CD4-positive, alpha-beta memory T cell (primary cell): Measurements from ENCODE around the gene PDE4B. TPM values are rescaled to one million over a fixed set of nuclear protein-coding genes. Genes with fewer than 3 reads are reported as not detected.

Source experiments
- CTCF ChIA-PET: fragments of 350-600 bp; sonication (Branson Sonifier 250); formaldehyde crosslinking; loops from one replicate; lab custom pipeline; 2021; ENCODE audit warnings: inconsistent platforms; ENCODE audit not compliant: partially characterized antibody; lab: Charles Lee
- POLR2A ChIA-PET: fragments of 350-600 bp; sonication (Branson Sonifier 250); formaldehyde crosslinking; loops from one replicate; lab custom pipeline; 2021; ENCODE audit not compliant: partially characterized antibody; lab: Charles Lee
- DNase-seq, 5 donors: peaks; one replicate each; pipeline versions ENCODE4 v3.0.0 to v3.0.0-alpha.2; 2020 to 2022; ENCODE audit warnings: mixed read lengths in 1 of 5
- H3K27ac ChIP-seq: one replicate; pipeline ENCODE4 v1.7.0; 2013; ENCODE audit warnings: low read depth, low read length
- H3K27me3 ChIP-seq: 2 replicates; pipeline ENCODE4 v1.7.0; 2013; ENCODE audit warnings: mild to moderate bottlenecking, low read length, moderate library complexity; ENCODE audit not compliant: insufficient read depth
- H3K36me3 ChIP-seq: 2 replicates; pipeline ENCODE4 v1.7.0; 2013; ENCODE audit warnings: mild to moderate bottlenecking, low read length, moderate library complexity; ENCODE audit not compliant: insufficient read depth
- H3K4me1 ChIP-seq: 2 replicates; pipeline ENCODE4 v1.7.0; 2013; ENCODE audit warnings: mild to moderate bottlenecking, low read length, moderate library complexity; ENCODE audit not compliant: insufficient read depth
- H3K4me3 ChIP-seq, 2 donors: one replicate each; pipeline ENCODE4 v1.7.0; 2013; ENCODE audit warnings: low read length in 2 of 2, mild to moderate bottlenecking in 1 of 2
- H3K9me3 ChIP-seq, 2 donors: one replicate each; pipeline ENCODE4 v1.7.0; 2013; ENCODE audit warnings: low read length in 2 of 2, control low read depth in 1 of 2; ENCODE audit not compliant: control insufficient read depth in 1 of 2
- H3K27ac Mint-ChIP-seq, 7 donors: one replicate each; pipeline ENCODE4 v1.8.0; 2020 to 2021; ENCODE audit warnings: mixed read lengths in 7 of 7, mild to moderate bottlenecking in 6 of 7, inconsistent platforms in 3 of 7, moderate library complexity in 3 of 7
- H3K27me3 Mint-ChIP-seq, 2 donors: one replicate each; pipeline ENCODE4 v1.8.0; 2020 to 2021; ENCODE audit warnings: mixed read lengths in 2 of 2
- H3K36me3 Mint-ChIP-seq, 2 donors: one replicate each; pipeline ENCODE4 v1.8.0; 2020 to 2021; ENCODE audit warnings: mixed read lengths in 2 of 2, inconsistent platforms in 1 of 2, mild to moderate bottlenecking in 1 of 2
- H3K4me1 Mint-ChIP-seq, 4 donors: one replicate each; pipeline ENCODE4 v1.8.0; 2020 to 2021; ENCODE audit warnings: mixed read lengths in 4 of 4, mild to moderate bottlenecking in 1 of 4
- H3K4me3 Mint-ChIP-seq, 8 donors: one replicate each; pipeline ENCODE4 v1.8.0; 2020 to 2021; ENCODE audit warnings: mixed read lengths in 8 of 8, mild to moderate bottlenecking in 7 of 8, moderate library complexity in 6 of 8, inconsistent platforms in 3 of 8
- H3K9me3 Mint-ChIP-seq, 8 donors: one replicate each; pipeline ENCODE4 v1.8.0; 2020 to 2021; ENCODE audit warnings: mixed read lengths in 8 of 8, mild to moderate bottlenecking in 5 of 8, inconsistent platforms in 3 of 8, moderate library complexity in 1 of 8
- intact Hi-C: fragments of 100-400 bp; cut with micrococcal nuclease; formaldehyde crosslinking; loops from one replicate; pipeline ENCODE4 v1.15.1; 2023
- polyA plus RNA-seq, 2 donors: library from polyadenylated mRNA; unstranded; fragments of 300-500 nt; fragmentation: Illumina TruSeq; gene quantifications; one replicate each; pipeline ENCODE4 v1.2.3, GENCODE V29; 2021
- total RNA-seq, 2 experiments: library from RNA; stranded (reverse); gene quantifications; one replicate each; pipeline ENCODE4 v1.2.3, GENCODE V29; 2021

Gene PDE4B
- total and polyA plus RNA-seq, 4 experiments from 2014 or later, result 33.8 to 116 (median 40.7) TPM

DNA sequence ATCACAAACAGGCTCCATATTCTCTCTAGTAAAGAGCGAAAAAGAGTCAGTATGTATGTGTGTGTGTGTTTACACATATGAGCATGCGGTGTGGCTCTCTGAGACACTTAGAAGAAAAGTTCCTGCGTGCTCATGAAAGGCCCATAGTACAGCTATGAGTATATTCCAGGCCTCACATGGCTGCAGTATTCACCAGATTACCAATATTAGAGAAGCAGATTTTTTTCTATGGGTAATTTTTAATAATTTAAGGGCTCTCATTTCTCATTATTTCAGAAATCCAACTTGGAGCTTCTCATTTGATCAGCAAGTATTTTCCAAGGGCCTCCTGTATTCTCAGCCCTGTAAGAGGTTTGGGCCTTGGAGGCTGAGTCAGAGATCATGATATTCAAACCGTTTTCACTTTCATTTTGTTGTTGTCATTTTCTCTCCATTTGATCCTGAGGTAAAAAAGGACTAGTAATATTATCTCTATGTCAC is 508.3 kb downstream of the PDE4B start:
- Histone ChIP-seq H3K27me3 (no peaks in the 10 kb centered on the region), H3K4me3 (no peak overlapping the region), H3K36me3 (no peaks in the 10 kb centered on the region), H3K27ac (peak overlapping the region; percentile 52), H3K9me3 (no peaks in the 10 kb centered on the region), H3K4me1 (peaks cover 32% of the 10 kb centered on the region)
- POLR2A ChIA-PET, result interaction anchor here (0.7 to 7.6 kb wide), 15 partner anchors 8 to 469 kb away, joined by 3 to 101 read pairs (median 5); no protein-coding TSS in a partner anchor
- no peaks in the 10 kb centered on the region for H3K27me3 Mint-ChIP-seq
- intact Hi-C loops, result loop anchor here (1.0 to 2.0 kb wide), 2 partner anchors 18 to 29 kb away; no protein-coding TSS in a partner anchor
- peaks cover 0 to 2% (median 0%) of the 10 kb centered on the region in 8 donors for H3K9me3 Mint-ChIP-seq
- no peaks in the 10 kb centered on the region for H3K36me3 Mint-ChIP-seq
- peak overlapping the region; percentile 80 to 90 (median 84) for H3K4me3 Mint-ChIP-seq
- peak overlapping the region; percentile 83 to 98 (median 96) for H3K27ac Mint-ChIP-seq
- H3K4me1 Mint-ChIP-seq, result peaks cover 23 to 41% (median 30%) of the 10 kb centered on the region in 4 donors
- peak; percentile 56 to 68 (median 58) for DNase-seq
- CTCF ChIA-PET, result interaction anchor here (1.0 to 4.2 kb wide), 12 partner anchors 10 to 145 kb away, joined by 3 to 19 read pairs (median 6); no protein-coding TSS in a partner anchor

DNA sequence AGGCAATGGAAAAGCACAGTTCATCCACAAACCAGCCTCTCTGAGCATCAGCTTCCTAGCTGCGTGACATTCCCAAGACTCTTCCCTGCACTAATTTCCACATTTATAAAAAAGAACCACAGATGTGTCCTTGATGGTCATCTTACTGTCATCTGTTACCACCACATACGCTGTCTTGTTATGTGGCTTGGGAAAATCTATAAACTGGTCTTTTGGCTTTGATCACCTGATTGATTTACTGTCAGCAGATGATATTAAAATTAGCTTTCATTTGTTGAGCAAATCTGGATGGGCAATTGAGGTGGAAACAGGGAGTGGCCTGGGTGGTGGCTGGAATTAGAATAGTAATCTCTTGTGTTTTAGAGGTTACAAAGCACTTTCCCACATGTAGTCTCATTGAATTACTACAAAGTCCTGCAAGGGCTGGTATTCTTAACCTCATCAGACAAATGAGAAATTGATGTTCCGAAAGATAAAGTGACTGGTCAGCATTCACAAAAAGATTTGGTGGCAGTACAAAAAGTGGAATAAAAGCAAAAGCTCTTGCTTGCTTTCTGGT is 509.6 kb downstream of the PDE4B start:
- Mint-ChIP-seq H3K4me3 (peak overlapping the region in 6 of 8 donors; percentile 49 to 84 (median 75)), H3K36me3 (no peaks in the 10 kb centered on the region), H3K9me3 (peaks cover 0 to 2% (median 0%) of the 10 kb centered on the region in 8 donors), H3K27me3 (no peaks in the 10 kb centered on the region), H3K4me1 (peaks cover 23 to 41% (median 30%) of the 10 kb centered on the region in 4 donors), H3K27ac (peak overlapping the region; percentile 74 to 96 (median 83))
- intact Hi-C loops, result no loop called here
- no peaks in the 10 kb centered on the region for H3K9me3 ChIP-seq
- ChIA-PET POLR2A (interaction anchor here (1.3 to 7.6 kb wide), 6 partner anchors 9 to 47 kb away, joined by 3 to 101 read pairs (median 16); no protein-coding TSS in a partner anchor), CTCF (interaction anchor here (1.0 to 4.2 kb wide), 8 partner anchors 11 to 143 kb away, joined by 5 to 19 read pairs (median 8); no protein-coding TSS in a partner anchor)
- no peak for DNase-seq
- H3K4me1 ChIP-seq, result peaks cover 32% of the 10 kb centered on the region
- no peaks in the 10 kb centered on the region for H3K36me3 ChIP-seq
- H3K4me3 ChIP-seq, result no peak overlapping the region
- H3K27ac ChIP-seq, result no peak overlapping the region
- H3K27me3 ChIP-seq, result no peaks in the 10 kb centered on the region

DNA sequence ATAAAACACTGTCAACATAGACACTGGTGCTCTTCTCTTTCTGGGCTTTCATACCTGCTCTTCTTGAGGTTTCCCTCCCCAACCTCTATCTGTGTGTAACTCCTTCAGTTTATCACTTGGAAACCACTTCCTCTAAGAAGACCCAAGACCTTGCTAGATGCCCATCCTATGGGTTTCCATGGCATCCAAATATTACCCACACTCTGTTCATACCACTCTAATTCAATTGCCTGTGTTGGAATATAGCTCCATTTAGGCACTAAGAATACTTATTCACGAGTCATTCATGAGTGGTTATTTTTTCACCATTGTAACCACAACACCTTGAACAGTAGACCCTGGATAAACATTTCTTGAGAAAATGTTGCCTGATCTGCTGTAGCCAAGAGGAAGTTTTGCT is 510.1 kb downstream of the PDE4B start:
- no peaks in the 10 kb centered on the region for H3K27me3 Mint-ChIP-seq
- peak in 4 of 5 donors; percentile 36 to 55 (median 44) for DNase-seq

DNA sequence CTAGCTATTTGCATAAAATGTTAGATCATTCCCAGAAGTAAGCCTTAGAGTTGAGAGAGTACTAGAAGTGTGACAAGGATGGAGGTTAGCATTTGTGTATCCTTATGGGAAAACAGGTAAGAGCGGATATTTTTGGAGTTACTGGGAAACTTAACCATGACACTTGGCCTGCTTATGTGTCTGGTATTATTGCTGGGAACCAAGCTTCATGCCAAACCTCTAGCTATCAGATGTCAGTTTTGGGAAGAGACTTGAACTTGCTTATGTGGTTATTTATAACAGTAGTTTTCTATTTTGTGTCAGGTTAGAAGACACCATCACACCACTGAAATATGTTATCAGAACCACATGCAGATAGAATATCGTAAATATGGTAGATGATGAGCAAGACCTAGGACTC is 511.0 kb downstream of the PDE4B start:
- H3K9me3 Mint-ChIP-seq, result peaks cover 0 to 2% (median 0%) of the 10 kb centered on the region in 8 donors
- POLR2A ChIA-PET, result interaction anchor here (1.2 to 7.6 kb wide), 5 partner anchors 17 to 72 kb away, joined by 3 to 101 read pairs (median 12); no protein-coding TSS in a partner anchor
- Histone ChIP-seq H3K9me3 (no peaks in the 10 kb centered on the region), H3K36me3 (no peaks in the 10 kb centered on the region), H3K4me1 (peaks cover 32% of the 10 kb centered on the region), H3K4me3 (no peak overlapping the region), H3K27me3 (no peaks in the 10 kb centered on the region), H3K27ac (no peak overlapping the region)
- H3K27ac Mint-ChIP-seq, result peak overlapping the region in 2 of 7 donors; percentile 6 to 43
- H3K4me1 Mint-ChIP-seq, result peaks cover 23 to 41% (median 29%) of the 10 kb centered on the region in 4 donors
- no peak overlapping the region for H3K4me3 Mint-ChIP-seq
- H3K36me3 Mint-ChIP-seq, result no peaks in the 10 kb centered on the region
- DNase-seq, result no peak
- intact Hi-C loops, result no loop called here
- CTCF ChIA-PET, result interaction anchor here (0.9 to 4.2 kb wide), 8 partner anchors 9 to 142 kb away, joined by 3 to 19 read pairs (median 4); no protein-coding TSS in a partner anchor
- H3K27me3 Mint-ChIP-seq, result no peaks in the 10 kb centered on the region

More for the DNA sequence above, 510.1 kb downstream of the PDE4B start:
- Mint-ChIP-seq H3K9me3 (peaks cover 0 to 2% (median 0%) of the 10 kb centered on the region in 8 donors), H3K27ac (peak overlapping the region; percentile 74 to 93 (median 83)), H3K36me3 (no peaks in the 10 kb centered on the region), H3K4me3 (peak overlapping the region in 7 of 8 donors; percentile 34 to 84 (median 68)), H3K4me1 (peaks cover 23 to 41% (median 30%) of the 10 kb centered on the region in 4 donors)
- ChIA-PET CTCF (interaction anchor here (0.9 to 4.2 kb wide), 8 partner anchors 8 to 142 kb away, joined by 3 to 19 read pairs (median 5); no protein-coding TSS in a partner anchor), POLR2A (interaction anchor here (1.2 to 7.6 kb wide), 6 partner anchors 17 to 73 kb away, joined by 3 to 101 read pairs (median 8); no protein-coding TSS in a partner anchor)
- peaks cover 32% of the 10 kb centered on the region for H3K4me1 ChIP-seq
- intact Hi-C loops, result no loop called here
- no peaks in the 10 kb centered on the region for H3K36me3 ChIP-seq
- no peaks in the 10 kb centered on the region for H3K27me3 ChIP-seq
- H3K27ac ChIP-seq, result no peak overlapping the region
- no peak overlapping the region for H3K4me3 ChIP-seq
- H3K9me3 ChIP-seq, result no peaks in the 10 kb centered on the region

DNA sequence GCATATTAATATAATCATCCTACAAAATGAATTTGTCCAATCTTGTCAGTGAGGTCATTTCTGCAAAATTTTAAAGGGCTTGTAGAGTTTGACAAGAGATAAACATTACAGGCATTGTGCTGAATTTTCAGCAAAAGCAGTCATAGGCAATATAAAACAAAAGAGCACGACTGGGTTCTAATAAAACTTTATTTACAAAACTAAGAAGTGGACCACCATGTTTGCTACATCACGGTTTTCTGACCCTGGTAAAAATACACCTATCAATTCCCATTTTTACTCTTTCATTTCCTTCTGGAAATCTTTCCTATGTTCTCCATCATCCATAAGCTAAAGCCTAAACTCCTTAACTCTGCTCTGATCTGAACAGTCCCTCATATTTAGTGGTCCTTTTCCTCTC is 511.4 kb downstream of the PDE4B start:
- intact Hi-C loops, result no loop called here
- Mint-ChIP-seq H3K36me3 (no peaks in the 10 kb centered on the region), H3K9me3 (peaks cover 0 to 2% (median 0%) of the 10 kb centered on the region in 8 donors), H3K27me3 (no peaks in the 10 kb centered on the region), H3K4me1 (peaks cover 23 to 38% (median 29%) of the 10 kb centered on the region in 4 donors), H3K27ac (peak overlapping the region in 2 of 7 donors; percentile 11 to 77), H3K4me3 (no peak overlapping the region)
- DNase-seq, result no peak
- Histone ChIP-seq H3K4me3 (no peak overlapping the region), H3K9me3 (no peaks in the 10 kb centered on the region), H3K27me3 (no peaks in the 10 kb centered on the region), H3K36me3 (no peaks in the 10 kb centered on the region), H3K27ac (no peak overlapping the region), H3K4me1 (peaks cover 32% of the 10 kb centered on the region)
- CTCF ChIA-PET, result interaction anchor here (1.0 to 2.3 kb wide), 5 partner anchors 10 to 141 kb away, joined by 3 to 10 read pairs (median 3); no protein-coding TSS in a partner anchor
- POLR2A ChIA-PET, result interaction anchor here (1.2 to 7.6 kb wide), 4 partner anchors 18 to 71 kb away, joined by 3 to 101 read pairs (median 34); no protein-coding TSS in a partner anchor

DNA sequence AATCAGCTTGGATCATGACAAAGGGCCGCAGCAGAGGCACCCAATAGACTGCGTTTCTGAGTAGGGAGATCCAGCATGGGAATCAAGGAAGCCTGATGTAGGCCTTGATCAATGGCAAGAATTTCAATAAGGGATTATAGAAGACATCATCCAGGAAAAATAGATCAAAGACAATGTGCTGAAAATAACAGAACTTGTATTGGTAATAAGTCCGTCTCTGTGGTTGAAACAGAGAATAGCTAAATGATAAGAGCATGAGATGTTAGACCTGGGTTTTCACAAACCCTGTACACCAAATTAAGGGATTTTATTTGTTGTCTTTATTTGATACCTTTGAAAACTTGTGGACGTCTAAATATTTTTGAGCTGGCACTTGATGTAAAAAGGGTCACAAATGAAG is 513.2 kb downstream of the PDE4B start:
- Mint-ChIP-seq H3K4me1 (peaks cover 16 to 27% (median 20%) of the 10 kb centered on the region in 4 donors), H3K27ac (no peak overlapping the region), H3K27me3 (no peaks in the 10 kb centered on the region), H3K36me3 (no peaks in the 10 kb centered on the region), H3K9me3 (peaks cover 0 to 2% (median 0%) of the 10 kb centered on the region in 8 donors), H3K4me3 (no peak overlapping the region)
- Histone ChIP-seq H3K4me3 (no peak overlapping the region), H3K27ac (no peak overlapping the region), H3K27me3 (no peaks in the 10 kb centered on the region), H3K4me1 (peaks cover 21% of the 10 kb centered on the region), H3K9me3 (no peaks in the 10 kb centered on the region), H3K36me3 (no peaks in the 10 kb centered on the region)
- DNase-seq, result no peak
- CTCF ChIA-PET, result no interaction called here
- POLR2A ChIA-PET, result interaction anchor here (0.8 to 1.4 kb wide), 3 partner anchors 13 to 29 kb away, joined by 3 to 4 read pairs (median 3); no protein-coding TSS in a partner anchor
- intact Hi-C loops, result no loop called here
